ENCODE data around the gene COBL.

COBL gene

DNA sequence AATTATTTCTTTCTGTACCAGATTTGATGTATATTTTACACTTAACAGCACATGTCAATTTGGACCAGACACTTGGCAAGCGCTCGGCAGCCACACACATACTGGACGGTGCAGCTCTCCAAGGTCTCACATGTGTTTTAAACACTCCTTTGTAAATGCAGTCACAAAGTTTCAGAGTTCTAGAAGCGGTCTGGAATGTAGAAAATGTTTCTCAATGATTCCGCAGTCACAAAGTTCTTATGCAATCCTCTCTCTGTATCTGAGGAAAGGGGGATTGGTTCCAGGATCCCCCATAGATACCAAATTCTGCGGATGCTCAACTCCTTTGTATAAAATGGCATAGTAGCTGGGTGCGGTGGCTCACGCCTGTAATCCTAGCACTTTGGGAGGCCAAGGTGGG, 280.9 kb downstream of the COBL start:
- DNase-seq = no peak

- no peak for DNase-seq
Measured at GRCh38 chr7:51034521-51035264, 281.9 kb downstream of the COBL start.

DNA sequence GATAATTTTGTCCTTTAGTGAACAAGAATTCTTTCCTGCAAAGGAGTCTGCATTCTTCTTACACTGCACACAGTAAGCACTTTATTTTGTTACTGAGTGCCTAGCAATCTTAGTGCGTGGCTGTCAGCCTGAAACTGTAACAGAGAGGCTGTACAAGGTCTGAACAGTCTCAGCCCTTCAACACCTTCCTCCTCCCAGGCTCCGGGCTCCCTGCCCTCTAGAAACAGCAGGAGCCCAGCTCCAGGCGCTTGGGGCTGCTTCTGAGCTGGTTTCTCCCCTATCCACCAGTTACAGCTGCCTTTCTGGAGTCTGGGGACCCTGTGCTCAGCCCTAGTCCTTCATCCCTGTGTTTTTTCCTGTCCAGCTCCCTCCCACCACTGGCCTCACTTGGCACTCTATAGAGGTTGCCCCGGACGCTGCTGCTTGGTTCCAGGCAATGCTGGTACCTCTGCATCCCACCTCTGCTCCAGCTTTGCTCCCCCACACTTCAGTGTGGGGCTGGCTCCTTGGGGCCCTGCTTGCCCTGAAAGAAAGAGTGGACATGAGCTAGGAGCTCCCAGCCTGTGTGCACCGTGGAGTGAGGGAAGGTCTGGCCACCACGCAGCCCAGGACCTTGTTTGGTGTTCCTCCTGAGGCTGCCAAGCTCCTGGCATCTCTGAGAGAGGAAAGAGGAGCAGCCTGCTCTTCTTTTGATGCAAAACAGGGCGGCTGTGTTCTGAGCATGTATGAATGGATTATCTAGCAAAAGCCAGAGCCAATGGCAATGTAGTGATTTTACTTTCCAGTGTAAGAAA, 282.7 kb downstream of the COBL start:
- no peak for DNase-seq

GRCh38 chr7:51031791-51032515, 284.7 kb downstream of the COBL start:
- no peak for DNase-seq

GRCh38 chr7:51031216-51031615, 285.4 kb downstream of the COBL start:
- DNase-seq = no peak

GRCh38 chr7:51029701-51030191, 286.9 kb downstream of the COBL start:
- no peak for DNase-seq

GRCh38 chr7:51029131-51029530, 287.5 kb downstream of the COBL start:
- no peak for DNase-seq

- no peak for DNase-seq
Measured at GRCh38 chr7:51027935-51028830, 288.4 kb downstream of the COBL start.

GRCh38 chr7:51027106-51027934, 289.3 kb downstream of the COBL start:
- no peak for DNase-seq

DNA sequence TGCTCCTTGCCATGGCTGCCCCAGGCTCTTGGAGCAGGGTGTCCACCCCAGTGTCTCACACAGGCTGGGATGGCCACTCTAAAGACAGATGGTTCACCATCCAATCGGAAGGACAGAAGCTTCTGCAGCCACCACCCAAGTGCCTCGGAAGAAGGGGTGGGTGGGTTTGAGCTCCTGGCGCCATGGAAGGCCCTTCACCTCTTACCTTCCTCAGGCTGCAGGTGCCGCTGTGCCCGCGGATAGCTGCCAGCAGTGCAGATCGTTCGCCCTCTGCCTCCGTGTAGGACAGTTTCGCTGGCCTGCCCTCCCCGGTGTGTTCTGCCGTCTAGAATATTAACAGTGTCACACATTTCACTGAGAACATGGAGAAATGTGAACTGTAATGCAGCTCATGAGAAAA, 290.3 kb downstream of the COBL start:
- DNase-seq = no peak

GRCh38 chr7:51025668-51026067, 290.9 kb downstream of the COBL start:
- no peak for DNase-seq

- no peak for DNase-seq
Measured at GRCh38 chr7:51024867-51025266, 291.7 kb downstream of the COBL start.

- no peak for DNase-seq
Measured at GRCh38 chr7:51023547-51023946, 293.1 kb downstream of the COBL start.

- DNase-seq = no peak
Measured at GRCh38 chr7:51022821-51023220, 293.8 kb downstream of the COBL start.

GRCh38 chr7:51021906-51022570, 294.6 kb downstream of the COBL start:
- DNase-seq = no peak

- DNase-seq = no peak
Measured at GRCh38 chr7:51020944-51021343, 295.7 kb downstream of the COBL start.

GRCh38 chr7:51019891-51020870, 296.4 kb downstream of the COBL start:
- DNase-seq = no peak

DNA sequence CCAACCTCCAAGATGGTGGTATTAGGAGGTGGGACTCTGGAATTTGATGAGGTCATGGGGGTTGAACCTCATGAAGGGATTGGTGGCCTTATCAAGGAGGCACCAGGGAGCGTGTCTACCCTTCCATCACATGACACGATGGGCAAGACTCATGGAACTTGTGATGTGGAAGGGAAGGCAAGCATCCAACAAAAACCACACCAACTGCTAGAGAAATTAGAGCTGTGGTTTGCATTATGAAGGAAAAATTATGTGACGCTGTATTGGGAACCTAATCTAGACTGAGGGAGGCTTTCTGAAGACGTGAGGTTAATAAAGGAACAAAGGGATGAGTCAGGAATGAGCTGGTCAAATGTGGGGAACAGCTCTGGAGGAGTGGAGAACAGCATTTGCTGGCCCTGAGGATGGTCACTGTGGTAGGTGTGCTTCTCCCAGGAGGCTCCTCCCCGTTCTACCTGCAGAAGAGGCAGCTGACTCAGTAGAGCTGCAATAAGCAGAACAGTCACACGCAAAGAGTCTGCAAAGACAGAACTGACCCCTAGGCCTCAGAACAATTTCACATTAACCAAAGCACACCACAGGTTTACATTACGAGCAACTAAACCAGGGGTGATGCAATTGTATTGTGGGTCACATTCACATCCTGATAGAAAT, 297.3 kb downstream of the COBL start:
- no peak for DNase-seq
